Mesenteric fat pad (tissue), 1 donor: ENCODE measurements around the gene CCDC15. TPM values are rescaled to one million over a fixed set of nuclear protein-coding genes. Genes with fewer than 3 reads are reported as not detected.

ENCODE experiments used
- DNase-seq: peaks from one replicate; pipeline ENCODE4 v3.0.0-alpha.2; 2020; ENCODE audit warnings: low spot score
- long read RNA-seq: library from polyadenylated mRNA; unstranded; transcript quantifications from one replicate; pipeline ENCODE4 v2.0.0, GENCODE V29; 2020
- total RNA-seq: library from RNA; stranded (reverse); fragmentation: NEBNext Ultra II Directional; extraction: Animal tissue kit (Norgen Biotek cat#: 25700); gene quantifications from one replicate; pipeline ENCODE4 v1.2.1, GENCODE V29; 2021
- donor health status: DM: yes; HTN: yes; CAD: no.

CCDC15 gene, protein sequence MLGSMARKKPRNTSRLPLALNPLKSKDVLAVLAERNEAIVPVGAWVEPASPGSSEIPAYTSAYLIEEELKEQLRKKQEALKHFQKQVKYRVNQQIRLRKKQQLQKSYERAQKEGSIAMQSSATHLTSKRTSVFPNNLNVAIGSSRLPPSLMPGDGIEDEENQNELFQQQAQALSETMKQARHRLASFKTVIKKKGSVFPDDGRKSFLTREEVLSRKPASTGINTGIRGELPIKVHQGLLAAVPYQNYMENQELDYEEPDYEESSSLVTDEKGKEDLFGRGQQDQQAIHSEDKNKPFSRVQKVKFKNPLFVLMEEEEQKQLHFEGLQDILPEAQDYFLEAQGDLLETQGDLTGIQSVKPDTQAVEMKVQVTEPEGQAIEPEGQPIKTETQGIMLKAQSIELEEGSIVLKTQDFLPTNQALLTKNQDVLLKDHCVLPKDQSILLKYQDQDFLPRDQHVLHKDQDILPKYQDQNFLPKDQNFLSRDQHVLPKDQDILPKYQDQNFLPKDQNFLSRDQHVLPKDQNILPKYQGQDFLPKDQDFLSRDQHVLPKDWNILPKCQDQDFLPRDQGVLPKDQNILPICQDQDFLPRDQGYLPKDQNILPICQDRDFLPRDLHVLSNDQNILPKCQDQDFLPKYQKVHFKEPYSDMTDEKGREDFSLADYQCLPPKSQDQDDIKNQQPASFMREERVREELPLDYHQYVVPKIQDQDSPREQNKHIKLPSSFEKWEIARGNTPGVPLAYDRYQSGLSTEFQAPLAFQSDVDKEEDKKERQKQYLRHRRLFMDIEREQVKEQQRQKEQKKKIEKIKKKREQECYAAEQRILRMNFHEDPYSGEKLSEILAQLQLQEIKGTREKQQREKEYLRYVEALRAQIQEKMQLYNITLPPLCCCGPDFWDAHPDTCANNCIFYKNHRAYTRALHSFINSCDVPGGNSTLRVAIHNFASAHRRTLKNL
- 0.93 TPM for total RNA-seq
- long read RNA-seq, partial matches to known transcripts, result 3 of 7 reads
- long read RNA-seq, other reads (novel, unspliced or antisense), result 4 of 7 reads

- DNase-seq, result peak; percentile 98
Observed at GRCh38 chr11:124953753-124954589, at the start of gene CCDC15. CCDC15 (plus strand) TSS chr11:124954202; CDS start chr11:124954733, 531 bp downstream.

GRCh38 chr11:124915541-124916369, 38.2 kb upstream of the CCDC15 start:
- no peak for DNase-seq

DNA sequence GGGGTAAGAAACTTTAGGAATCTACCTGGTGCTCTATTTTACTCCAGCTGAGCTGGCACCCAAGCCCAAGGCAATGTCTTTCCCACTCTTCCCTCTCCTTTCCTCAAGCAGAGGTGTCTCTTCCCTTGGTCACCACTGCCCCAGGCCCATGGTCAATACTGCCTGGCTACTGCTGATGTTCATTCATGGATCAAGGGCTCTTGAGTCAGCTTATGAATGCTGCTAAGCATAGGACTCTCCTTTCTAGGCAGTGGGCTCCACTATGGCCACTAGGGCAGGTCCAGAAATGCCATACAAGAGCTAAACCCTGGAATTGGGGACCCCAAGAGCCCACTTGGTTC, 37.7 kb upstream of the CCDC15 start:
- DNase-seq, result no peak

GRCh38 chr11:124917115-124917637, 36.8 kb upstream of the CCDC15 start:
- no peak for DNase-seq

GRCh38 chr11:124918950-124919349, 35.1 kb upstream of the CCDC15 start, which contains the start of gene HEPN1:
HEPN1 (plus strand) TSS chr11:124919250.
- DNase-seq, result no peak

DNA sequence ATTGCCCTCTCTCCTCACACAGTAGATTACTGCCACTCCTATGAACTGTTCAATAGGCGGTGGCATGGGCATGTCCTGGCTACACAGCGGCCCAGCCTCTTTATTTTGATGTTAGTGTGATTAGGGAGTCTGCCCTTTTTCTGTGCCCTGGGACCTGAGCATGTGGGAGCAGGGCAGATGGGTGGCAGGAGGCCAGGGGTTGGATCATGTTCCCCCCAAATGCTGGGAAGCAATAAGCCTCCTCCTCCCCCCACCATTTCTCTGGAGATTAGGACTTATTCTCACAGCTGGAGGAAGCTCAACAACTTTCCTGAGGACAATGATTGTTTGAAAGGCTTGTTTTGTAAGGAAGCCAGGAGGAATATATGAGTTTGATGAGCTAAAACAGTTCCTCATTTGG, 34.1 kb upstream of the CCDC15 start:
- no peak for DNase-seq

- DNase-seq, result no peak
Observed at GRCh38 chr11:124920356-124920755, 33.6 kb upstream of the CCDC15 start.

DNA sequence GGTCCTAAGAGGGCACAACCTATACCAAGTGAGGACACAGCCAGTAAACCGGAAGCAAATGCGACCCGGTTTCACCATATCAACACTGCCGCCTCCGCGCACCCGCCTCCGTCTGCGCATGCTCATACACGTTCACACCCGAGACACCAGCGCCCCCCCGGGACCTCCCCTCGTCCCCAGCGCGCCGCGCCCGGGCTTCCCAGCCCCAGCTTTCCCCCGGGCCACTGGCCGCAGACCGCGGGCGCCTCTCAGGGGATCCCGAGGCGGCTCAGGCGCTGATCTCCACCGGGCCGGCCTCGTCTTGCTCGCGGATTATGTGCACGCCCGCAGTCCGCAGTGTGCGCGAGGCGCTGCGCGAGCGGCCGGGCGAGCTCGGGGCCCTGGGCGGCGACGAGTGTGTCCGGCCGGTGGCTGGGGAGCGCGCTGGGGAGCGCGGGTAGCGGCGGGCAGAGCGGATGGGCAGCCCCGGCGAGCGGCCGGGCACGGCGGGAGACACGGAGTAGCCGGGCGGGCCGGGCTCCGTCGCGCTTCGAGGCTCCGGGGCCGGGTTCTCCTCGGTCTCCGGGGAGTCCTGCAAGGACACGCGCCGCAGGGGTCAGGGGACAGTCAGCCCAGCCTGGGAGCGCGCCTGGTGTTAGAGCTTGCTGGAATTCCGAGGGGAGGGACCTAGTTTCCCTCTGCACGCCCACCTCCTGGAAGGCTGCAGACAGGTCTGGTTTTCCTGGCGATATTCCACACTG, 33.0 kb upstream of the CCDC15 start:
- DNase-seq, result no peak

DNA sequence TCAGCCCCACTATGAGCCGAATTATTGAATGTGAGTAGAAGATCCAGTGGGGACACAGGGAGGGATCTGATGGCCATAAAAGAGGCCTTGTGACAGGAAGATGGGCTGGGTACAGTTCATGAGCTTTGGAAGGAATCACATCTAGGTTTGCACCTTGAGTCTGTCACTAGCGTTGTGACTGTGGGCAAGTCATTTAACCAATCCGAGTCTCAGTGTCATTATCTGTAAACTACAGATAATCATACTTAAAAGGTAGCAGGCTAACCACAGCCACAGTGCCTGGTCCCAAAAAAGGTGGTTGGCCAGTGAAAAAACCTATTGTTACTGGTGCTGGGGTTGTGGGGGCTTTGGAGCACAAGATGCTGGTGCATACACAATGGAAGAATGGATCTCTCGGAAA, 31.2 kb upstream of the CCDC15 start:
- no peak for DNase-seq

- no peak for DNase-seq
Observed at GRCh38 chr11:124923296-124923695, 30.7 kb upstream of the CCDC15 start.

GRCh38 chr11:124928942-124929665, 24.9 kb upstream of the CCDC15 start:
- no peak for DNase-seq

DNA sequence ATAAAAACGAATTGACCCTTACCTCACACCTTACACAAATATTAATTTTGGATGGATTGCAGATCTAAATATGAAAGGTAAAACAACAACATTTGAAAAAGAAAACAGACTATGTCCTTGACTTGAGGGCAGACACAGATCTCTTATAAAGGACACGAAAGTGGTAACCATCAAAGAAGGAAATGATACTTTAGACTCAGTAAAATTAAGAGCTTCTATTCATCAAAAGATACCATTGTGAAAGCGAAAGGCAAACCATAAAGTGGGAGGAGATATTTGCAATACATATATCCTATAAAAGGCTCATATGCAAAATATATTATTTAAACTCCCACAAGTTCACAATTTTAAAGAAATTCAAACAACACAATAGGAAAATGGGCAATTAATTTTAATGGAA, 23.2 kb upstream of the CCDC15 start:
- DNase-seq, result no peak

DNA sequence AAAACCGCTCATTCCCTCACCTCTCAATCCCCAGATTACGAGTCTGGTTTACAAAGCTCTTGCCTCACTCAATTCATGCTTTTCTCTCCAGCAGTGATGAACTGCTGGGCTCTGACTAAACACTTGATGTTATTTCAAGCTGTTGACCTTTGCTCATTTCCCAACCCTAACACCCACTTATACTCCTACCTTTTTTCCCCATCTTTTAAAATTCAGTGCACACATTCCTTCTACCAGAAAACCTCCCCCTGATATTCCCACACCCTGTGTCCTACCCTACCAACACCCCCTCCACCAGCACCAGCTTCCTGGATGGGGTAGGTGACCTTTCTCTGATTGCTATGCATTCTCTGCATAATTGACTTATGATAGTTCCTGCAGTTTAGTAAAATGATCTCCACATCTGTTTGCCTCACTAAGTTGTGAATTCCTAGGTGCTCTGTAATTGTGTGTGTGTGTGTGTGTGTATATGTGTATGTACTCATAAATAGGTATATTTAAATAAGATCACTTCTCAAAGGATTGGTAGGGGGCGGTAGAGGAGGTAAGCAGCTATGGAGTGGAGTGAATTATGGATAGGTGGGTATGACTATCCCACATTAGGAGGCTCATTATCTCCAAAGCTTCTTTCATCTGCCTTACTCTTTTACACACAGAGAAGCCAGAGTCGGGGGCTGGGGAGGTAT, 19.0 kb upstream of the CCDC15 start:
- DNase-seq, result no peak

- DNase-seq, result no peak
Observed at GRCh38 chr11:124935548-124936514, 18.2 kb upstream of the CCDC15 start, which contains the start of gene HEPACAM. HEPACAM (minus strand) TSS chr11:124936047; CDS start chr11:124936006, 41 bp downstream.

GRCh38 chr11:124937336-124937935, 16.6 kb upstream of the CCDC15 start:
- DNase-seq, result no peak

- DNase-seq, result no peak
Observed at GRCh38 chr11:124938206-124938765, 15.7 kb upstream of the CCDC15 start.
